ENCODE measurements around the gene APAF1.

- TF ChIP-seq CTCF (conservative IDR thresholded peaks at IDR 0.05; ENCODE audit: low read depth, low read length) (no peak), EZH2phosphoT487 (IDR thresholded peaks at IDR 0.05; ENCODE audit: borderline replicate concordance, low read length) (no peak), EZH2 (IDR thresholded peaks at IDR 0.05; ENCODE audit: low read length, unreplicated experiment) (no peak)
These were observed 76.2 kb downstream of the APAF1 start for GRCh38 chr12:98721204-98721702.
